Measurements from ENCODE around the gene FGFR1OP2.

DNA sequence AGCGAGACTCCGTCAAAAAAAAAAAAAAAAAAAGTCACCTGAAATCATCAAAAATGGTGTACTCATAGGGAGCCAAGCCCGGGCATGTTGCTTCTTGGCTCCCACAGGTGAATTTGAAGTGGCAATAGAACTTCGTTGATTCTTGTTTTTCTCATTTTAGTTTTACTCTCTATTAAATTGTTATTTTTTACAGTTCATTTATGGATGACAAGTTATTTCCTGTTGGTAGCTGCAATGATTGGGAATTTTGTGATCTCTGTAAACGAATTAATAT, 74.6 kb downstream of the FGFR1OP2 start:
- TF ChIP-seq, protein P1, sequence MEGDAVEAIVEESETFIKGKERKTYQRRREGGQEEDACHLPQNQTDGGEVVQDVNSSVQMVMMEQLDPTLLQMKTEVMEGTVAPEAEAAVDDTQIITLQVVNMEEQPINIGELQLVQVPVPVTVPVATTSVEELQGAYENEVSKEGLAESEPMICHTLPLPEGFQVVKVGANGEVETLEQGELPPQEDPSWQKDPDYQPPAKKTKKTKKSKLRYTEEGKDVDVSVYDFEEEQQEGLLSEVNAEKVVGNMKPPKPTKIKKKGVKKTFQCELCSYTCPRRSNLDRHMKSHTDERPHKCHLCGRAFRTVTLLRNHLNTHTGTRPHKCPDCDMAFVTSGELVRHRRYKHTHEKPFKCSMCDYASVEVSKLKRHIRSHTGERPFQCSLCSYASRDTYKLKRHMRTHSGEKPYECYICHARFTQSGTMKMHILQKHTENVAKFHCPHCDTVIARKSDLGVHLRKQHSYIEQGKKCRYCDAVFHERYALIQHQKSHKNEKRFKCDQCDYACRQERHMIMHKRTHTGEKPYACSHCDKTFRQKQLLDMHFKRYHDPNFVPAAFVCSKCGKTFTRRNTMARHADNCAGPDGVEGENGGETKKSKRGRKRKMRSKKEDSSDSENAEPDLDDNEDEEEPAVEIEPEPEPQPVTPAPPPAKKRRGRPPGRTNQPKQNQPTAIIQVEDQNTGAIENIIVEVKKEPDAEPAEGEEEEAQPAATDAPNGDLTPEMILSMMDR (IDR thresholded peaks at IDR 0.05): no peak
- no peak for TF ChIP-seq POLR2A (IDR thresholded peaks at IDR 0.05)

Data from esophagus squamous epithelium (tissue), 4 donors.